Non-pigmented ciliary epithelial cell (primary cell): ENCODE data around the gene MEIS1.

Experiments
- DNase-seq: peaks from one replicate; pipeline ENCODE4 v3.0.0-alpha.2; 2010; ENCODE audit warnings: low read depth

Gene MEIS1

GRCh38 chr2:66443979-66444861 lies 9.3 kb downstream of the MEIS1 start:
- no peak for DNase-seq

- DNase-seq, result no peak
These were observed 10.4 kb downstream of the MEIS1 start for GRCh38 chr2:66445076-66445924.

- DNase-seq, result no peak
These were observed 11.3 kb downstream of the MEIS1 start for GRCh38 chr2:66445925-66446871.

GRCh38 chr2:66446941-66447340 lies 12.0 kb downstream of the MEIS1 start:
- DNase-seq, result no peak

GRCh38 chr2:66447677-66448076 lies 12.8 kb downstream of the MEIS1 start:
- DNase-seq, result no peak

- DNase-seq, result no peak
These were observed 13.4 kb downstream of the MEIS1 start for GRCh38 chr2:66448136-66448991.

- DNase-seq, result no peak
These were observed 17.3 kb downstream of the MEIS1 start for GRCh38 chr2:66452214-66452613.

- no peak for DNase-seq
These were observed 18.0 kb downstream of the MEIS1 start for GRCh38 chr2:66452917-66453316.

GRCh38 chr2:66455490-66455889 lies 20.6 kb downstream of the MEIS1 start:
- DNase-seq, result no peak

GRCh38 chr2:66456183-66457041 lies 21.5 kb downstream of the MEIS1 start:
- DNase-seq, result no peak

- DNase-seq, result no peak
These were observed 22.6 kb downstream of the MEIS1 start for GRCh38 chr2:66457545-66457944.

GRCh38 chr2:66460031-66460430 lies 25.1 kb downstream of the MEIS1 start:
- no peak for DNase-seq

GRCh38 chr2:66461001-66461663 lies 26.2 kb downstream of the MEIS1 start:
- no peak for DNase-seq

- DNase-seq, result no peak
These were observed 27.0 kb downstream of the MEIS1 start for GRCh38 chr2:66461664-66462500.

GRCh38 chr2:66462501-66462825 lies 27.5 kb downstream of the MEIS1 start:
- DNase-seq, result no peak

GRCh38 chr2:66463206-66463755 lies 28.4 kb downstream of the MEIS1 start:
- no peak for DNase-seq

GRCh38 chr2:66464930-66465637 lies 30.2 kb downstream of the MEIS1 start:
- DNase-seq, result no peak

- DNase-seq, result no peak
These were observed 31.5 kb downstream of the MEIS1 start for GRCh38 chr2:66466433-66466832.
